Progenitor cell of endocrine pancreas (in vitro differentiated cells): ENCODE results near the gene KCNQ1. TPM values are rescaled to one million over a fixed set of nuclear protein-coding genes. Genes with fewer than 3 reads are reported as not detected.

Experiments used
- DNase-seq: peaks from one replicate; pipeline ENCODE4 v3.0.0; 2021; ENCODE audit warnings: low spot score; ENCODE audit not compliant: unreplicated experiment
- H3K27ac Mint-ChIP-seq: 2 replicates; pipeline ENCODE4 v1.8.0; 2021; ENCODE audit warnings: mild to moderate bottlenecking, moderate library complexity, mixed read lengths
- H3K27me3 Mint-ChIP-seq: 2 replicates; pipeline ENCODE4 v1.8.0; 2021; ENCODE audit warnings: mixed read lengths
- H3K36me3 Mint-ChIP-seq: 2 replicates; pipeline ENCODE4 v1.8.0; 2022; ENCODE audit warnings: mixed read lengths; ENCODE audit not compliant: insufficient read depth
- H3K4me1 Mint-ChIP-seq: 2 replicates; pipeline ENCODE4 v1.8.0; 2021; ENCODE audit warnings: low read depth, mixed read lengths
- H3K4me3 Mint-ChIP-seq: 2 replicates; pipeline ENCODE4 v1.8.0; 2021; ENCODE audit warnings: low read depth, mild to moderate bottlenecking, moderate library complexity, mixed read lengths
- H3K9me3 Mint-ChIP-seq: 2 replicates; pipeline ENCODE4 v1.8.0; 2021; ENCODE audit warnings: low read depth, mixed read lengths
- CTCF ChIP-seq: fragments of 200-600 bp; sonication (generic); IDR thresholded peaks from one replicate; pipeline ENCODE4 v1.5.0; 2021; ENCODE audit warnings: antibody characterized with exemption, mild to moderate bottlenecking; ENCODE audit not compliant: unreplicated experiment
- total RNA-seq: library from RNA; stranded (reverse); gene quantifications from 2 replicates; pipeline ENCODE4 v1.2.1, GENCODE V29; 2021

The KCNQ1 gene
- total RNA-seq, 1 donor from 2014 or later: 3.3 TPM

- Mint-ChIP-seq H3K4me1 (peaks cover 45% of the 10 kb centered on the region), H3K9me3 (no peaks in the 10 kb centered on the region), H3K36me3 (no peaks in the 10 kb centered on the region), H3K27ac (no peak overlapping the region), H3K4me3 (no peak overlapping the region), H3K27me3 (no peaks in the 10 kb centered on the region)
- TF ChIP-seq CTCF: no peak
- no peak for DNase-seq
Measured at GRCh38 chr11:2678396-2678795, 233.6 kb downstream of the KCNQ1 start.

DNA sequence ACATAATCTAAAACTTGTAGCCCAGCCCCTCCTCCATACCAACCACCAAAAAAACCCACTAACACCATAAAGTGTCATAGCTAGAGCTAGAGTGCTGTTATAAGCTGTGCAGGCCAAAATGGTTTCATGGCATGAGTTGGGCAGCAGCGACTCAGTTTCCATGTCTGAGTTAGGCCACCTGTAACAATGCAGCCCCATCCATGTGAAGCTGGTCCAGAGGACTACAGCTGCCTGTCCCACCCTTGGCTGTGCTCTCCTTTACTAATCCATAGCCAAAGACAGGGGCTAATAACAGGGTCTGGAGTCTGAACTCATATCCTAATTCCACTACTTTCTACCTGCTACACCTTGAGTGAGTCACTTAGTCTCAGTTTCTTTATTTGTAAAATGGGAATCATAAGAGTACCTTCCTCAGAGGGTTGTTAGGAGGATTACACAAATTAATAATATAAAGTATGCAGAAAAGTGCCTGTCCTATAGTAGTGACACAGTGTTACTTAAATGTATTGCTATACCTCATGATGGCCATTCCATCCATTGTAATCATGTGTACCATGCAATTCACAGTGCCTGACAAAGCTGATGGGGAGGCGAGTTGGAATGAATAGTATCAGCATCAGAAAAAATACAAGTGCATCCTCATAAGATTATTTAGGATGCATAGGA lies 234.3 kb downstream of the KCNQ1 start:
- no peaks in the 10 kb centered on the region for H3K9me3 Mint-ChIP-seq
- H3K4me1 Mint-ChIP-seq: peaks cover 48% of the 10 kb centered on the region
- no peak for TF ChIP-seq CTCF
- no peaks in the 10 kb centered on the region for H3K36me3 Mint-ChIP-seq
- no peak for DNase-seq
- no peak overlapping the region for H3K4me3 Mint-ChIP-seq
- no peak overlapping the region for H3K27ac Mint-ChIP-seq
- H3K27me3 Mint-ChIP-seq: no peaks in the 10 kb centered on the region

GRCh38 chr11:2681408-2682145 lies 236.8 kb downstream of the KCNQ1 start:
- Mint-ChIP-seq H3K4me1 (peaks cover 33% of the 10 kb centered on the region), H3K27ac (no peak overlapping the region), H3K36me3 (no peaks in the 10 kb centered on the region), H3K27me3 (no peaks in the 10 kb centered on the region), H3K9me3 (no peaks in the 10 kb centered on the region), H3K4me3 (no peak overlapping the region)
- no peak for TF ChIP-seq CTCF
- DNase-seq: no peak

- no peak for DNase-seq
- H3K4me1 Mint-ChIP-seq: peaks cover 27% of the 10 kb centered on the region
- no peaks in the 10 kb centered on the region for H3K36me3 Mint-ChIP-seq
- H3K27ac Mint-ChIP-seq: no peak overlapping the region
- no peak for TF ChIP-seq CTCF
- H3K4me3 Mint-ChIP-seq: no peak overlapping the region
- H3K9me3 Mint-ChIP-seq: no peaks in the 10 kb centered on the region
- no peaks in the 10 kb centered on the region for H3K27me3 Mint-ChIP-seq
Measured at GRCh38 chr11:2683806-2684205, 239.0 kb downstream of the KCNQ1 start.

DNA sequence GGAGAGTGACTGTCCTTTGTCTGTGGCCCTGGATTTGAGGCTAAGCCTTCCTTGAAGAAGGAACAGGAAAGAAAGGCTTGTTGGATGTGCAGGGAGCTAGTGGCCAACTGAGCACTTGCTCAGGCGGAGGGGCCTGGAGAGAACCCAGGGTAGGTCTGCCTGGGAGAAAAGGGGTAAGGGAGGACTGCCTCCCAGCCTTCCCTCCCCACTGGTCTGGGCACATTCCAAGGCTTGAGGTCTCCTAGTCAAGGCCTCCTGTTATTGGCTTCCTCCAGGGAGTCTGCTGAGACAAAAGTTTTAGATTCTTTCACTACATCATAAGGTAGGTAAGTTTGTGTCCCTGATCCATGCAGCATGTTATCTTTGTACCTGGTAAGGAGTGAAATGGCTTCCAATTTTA lies 239.8 kb downstream of the KCNQ1 start:
- H3K4me1 Mint-ChIP-seq: peaks cover 31% of the 10 kb centered on the region
- TF ChIP-seq CTCF: no peak
- H3K36me3 Mint-ChIP-seq: no peaks in the 10 kb centered on the region
- no peaks in the 10 kb centered on the region for H3K27me3 Mint-ChIP-seq
- no peak overlapping the region for H3K4me3 Mint-ChIP-seq
- H3K27ac Mint-ChIP-seq: peak overlapping the region; percentile 16
- H3K9me3 Mint-ChIP-seq: no peaks in the 10 kb centered on the region
- no peak for DNase-seq
